ENCODE data around the gene GFPT2. TPM values are rescaled to one million over a fixed set of nuclear protein-coding genes. Genes with fewer than 3 reads are reported as not detected.

Gene GFPT2
- total and polyA plus RNA-seq, 8 donors = 5.2 to 17.6 (median 8.9) TPM

- Histone ChIP-seq H3K27ac (peak overlapping the region in 1 of 2 donors; percentile 59), H3K27me3 (peaks cover 0 to 24% of the 10 kb centered on the region in 2 donors), H3K4me1 (no peaks in the 10 kb centered on the region), H3K36me3 (peaks cover 0 to 13% of the 10 kb centered on the region in 2 donors), H3K4me3 (no peak overlapping the region), H3K9me3 (no peaks in the 10 kb centered on the region)
- no peak for TF ChIP-seq CTCF (IDR thresholded peaks at IDR 0.05)
- DNase-seq (no peak), ATAC-seq (no peak)
- intact Hi-C loops (cut with DNase I) = no loop called here
Measured at GRCh38 chr5:180332051-180332517, 21.1 kb downstream of the GFPT2 start.

- Histone ChIP-seq H3K4me3 (no peak overlapping the region), H3K4me1 (no peaks in the 10 kb centered on the region), H3K9me3 (no peaks in the 10 kb centered on the region), H3K27me3 (peaks cover 0 to 24% of the 10 kb centered on the region in 2 donors), H3K36me3 (peaks cover 0 to 13% of the 10 kb centered on the region in 2 donors), H3K27ac (peak overlapping the region in 1 of 2 donors; percentile 59)
- DNase-seq = no peak
- intact Hi-C loops (cut with DNase I) = no loop called here
- ATAC-seq = no peak
- no peak for TF ChIP-seq CTCF (IDR thresholded peaks at IDR 0.05)
Measured at GRCh38 chr5:180331647-180331950, 21.5 kb downstream of the GFPT2 start.

GRCh38 chr5:180330810-180331646 lies 22.1 kb downstream of the GFPT2 start:
- no peak for TF ChIP-seq CTCF (IDR thresholded peaks at IDR 0.05)
- peaks cover 0 to 24% of the 10 kb centered on the region in 2 donors for H3K27me3 ChIP-seq
- peak; percentile 64 for ATAC-seq
- intact Hi-C loops (cut with DNase I) = no loop called here
- H3K9me3 ChIP-seq = no peaks in the 10 kb centered on the region
- H3K27ac ChIP-seq = peak overlapping the region in 1 of 2 donors; percentile 59
- no peak for DNase-seq
- H3K4me1 ChIP-seq = no peaks in the 10 kb centered on the region
- H3K4me3 ChIP-seq = no peak overlapping the region
- H3K36me3 ChIP-seq = peaks cover 0 to 13% of the 10 kb centered on the region in 2 donors

GRCh38 chr5:180330270-180330648 lies 22.9 kb downstream of the GFPT2 start:
- ATAC-seq = no peak

More at GRCh38 chr5:180330270-180330648, 22.9 kb downstream of the GFPT2 start:
- no peak overlapping the region for H3K4me3 ChIP-seq
- H3K9me3 ChIP-seq = no peaks in the 10 kb centered on the region
- no peak for DNase-seq
- H3K4me1 ChIP-seq = no peaks in the 10 kb centered on the region
- peak overlapping the region in 1 of 2 donors; percentile 10 for H3K27ac ChIP-seq
- H3K36me3 ChIP-seq = peaks cover 0 to 5% of the 10 kb centered on the region in 2 donors
- peaks cover 0 to 24% of the 10 kb centered on the region in 2 donors for H3K27me3 ChIP-seq
- TF ChIP-seq CTCF (IDR thresholded peaks at IDR 0.05) = no peak
- intact Hi-C loops (cut with DNase I) = no loop called here
